ENCODE measurements around the gene CPA2.

CPA2 gene

GRCh38 chr7:130286881-130287280, 20.2 kb downstream of the CPA2 start:
- no peak for DNase-seq

GRCh38 chr7:130288168-130288567, 21.5 kb downstream of the CPA2 start:
- DNase-seq = no peak

GRCh38 chr7:130288829-130289228, 22.2 kb downstream of the CPA2 start:
- DNase-seq = no peak

GRCh38 chr7:130289478-130289877, 22.8 kb downstream of the CPA2 start:
- no peak for DNase-seq

- DNase-seq = no peak
Observed at GRCh38 chr7:130290745-130291144, 24.1 kb downstream of the CPA2 start.

- no peak for DNase-seq
Observed at GRCh38 chr7:130292682-130293257, 26.1 kb downstream of the CPA2 start, which contains the start of gene CPA4. Gene CPA4 (plus strand): TSS chr7:130293161. CDS start chr7:130293181, 20 bp downstream.

GRCh38 chr7:130293521-130293920, 26.9 kb downstream of the CPA2 start:
- DNase-seq = no peak

GRCh38 chr7:130294314-130294713, 27.7 kb downstream of the CPA2 start:
- DNase-seq = no peak

- no peak for DNase-seq
Observed at GRCh38 chr7:130296221-130296951, 29.7 kb downstream of the CPA2 start.

GRCh38 chr7:130297628-130298543, 31.2 kb downstream of the CPA2 start:
- DNase-seq = no peak

GRCh38 chr7:130298544-130299326, 32.1 kb downstream of the CPA2 start:
- DNase-seq = no peak

- DNase-seq = no peak
Observed at GRCh38 chr7:130299866-130300265, 33.2 kb downstream of the CPA2 start.

GRCh38 chr7:130301501-130302020, 34.9 kb downstream of the CPA2 start:
- DNase-seq = no peak

GRCh38 chr7:130302649-130303048, 36.0 kb downstream of the CPA2 start:
- no peak for DNase-seq

GRCh38 chr7:130303127-130303526, 36.5 kb downstream of the CPA2 start:
- no peak for DNase-seq

- no peak for DNase-seq
Observed at GRCh38 chr7:130303551-130303950, 36.9 kb downstream of the CPA2 start.

GRCh38 chr7:130303982-130304381, 37.3 kb downstream of the CPA2 start:
- DNase-seq = no peak

GRCh38 chr7:130304878-130305277, 38.2 kb downstream of the CPA2 start:
- DNase-seq = no peak

- DNase-seq = peak; percentile 94
Observed at GRCh38 chr7:130305433-130306042, 38.9 kb downstream of the CPA2 start.

- no peak for DNase-seq
Observed at GRCh38 chr7:130309986-130310385, 43.3 kb downstream of the CPA2 start.

GRCh38 chr7:130314305-130314704, 47.6 kb downstream of the CPA2 start:
- DNase-seq = no peak

GRCh38 chr7:130319541-130319940, 52.9 kb downstream of the CPA2 start:
- no peak for DNase-seq

Data from NCI-H2227 treated with DMSO at 0.1 percent for 48 hours (cell line).